Fibroblast of pulmonary artery (primary cell): ENCODE measurements around the gene NDRG2.
A peak's percentile ranks its signal among the peaks of the same experiment; 100 is the strongest.

Experiments used
- DNase-seq: peaks from one replicate; pipeline ENCODE4 v3.0.0-alpha.2; 2010; ENCODE audit warnings: low read depth
- H3K4me3 ChIP-seq: replicated peaks from 2 replicates; pipeline ENCODE4 v1.5.1; 2011; ENCODE audit warnings: low read depth, mild to moderate bottlenecking, control low read depth, low read length, moderate library complexity
- TF ChIP-seq, protein P1 (sequence below): IDR thresholded peaks from 2 replicates; pipeline ENCODE4 v1.5.1; 2011; ENCODE audit warnings: mild to moderate bottlenecking, control low read depth, low read length, inconsistent platforms; ENCODE audit errors: missing control alignments

Gene NDRG2

GRCh38 chr14:21024585-21025370 lies at the start of gene NDRG2:
Gene NDRG2, minus strand, starts transcription at chr14:21025061. Its CDS starts 1,746 bp downstream, at chr14:21023315.
- TF ChIP-seq, protein P1, sequence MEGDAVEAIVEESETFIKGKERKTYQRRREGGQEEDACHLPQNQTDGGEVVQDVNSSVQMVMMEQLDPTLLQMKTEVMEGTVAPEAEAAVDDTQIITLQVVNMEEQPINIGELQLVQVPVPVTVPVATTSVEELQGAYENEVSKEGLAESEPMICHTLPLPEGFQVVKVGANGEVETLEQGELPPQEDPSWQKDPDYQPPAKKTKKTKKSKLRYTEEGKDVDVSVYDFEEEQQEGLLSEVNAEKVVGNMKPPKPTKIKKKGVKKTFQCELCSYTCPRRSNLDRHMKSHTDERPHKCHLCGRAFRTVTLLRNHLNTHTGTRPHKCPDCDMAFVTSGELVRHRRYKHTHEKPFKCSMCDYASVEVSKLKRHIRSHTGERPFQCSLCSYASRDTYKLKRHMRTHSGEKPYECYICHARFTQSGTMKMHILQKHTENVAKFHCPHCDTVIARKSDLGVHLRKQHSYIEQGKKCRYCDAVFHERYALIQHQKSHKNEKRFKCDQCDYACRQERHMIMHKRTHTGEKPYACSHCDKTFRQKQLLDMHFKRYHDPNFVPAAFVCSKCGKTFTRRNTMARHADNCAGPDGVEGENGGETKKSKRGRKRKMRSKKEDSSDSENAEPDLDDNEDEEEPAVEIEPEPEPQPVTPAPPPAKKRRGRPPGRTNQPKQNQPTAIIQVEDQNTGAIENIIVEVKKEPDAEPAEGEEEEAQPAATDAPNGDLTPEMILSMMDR: no peak
- peak; percentile 40 for DNase-seq
- peak within 1 kb of the TSS; percentile 62 for H3K4me3 ChIP-seq

- TF ChIP-seq, protein P1: no peak
- H3K4me3 ChIP-seq: no peak overlapping the region
- no peak for DNase-seq
These were observed 49.1 kb upstream of the NDRG2 start for GRCh38 chr14:21073921-21074320.

DNA sequence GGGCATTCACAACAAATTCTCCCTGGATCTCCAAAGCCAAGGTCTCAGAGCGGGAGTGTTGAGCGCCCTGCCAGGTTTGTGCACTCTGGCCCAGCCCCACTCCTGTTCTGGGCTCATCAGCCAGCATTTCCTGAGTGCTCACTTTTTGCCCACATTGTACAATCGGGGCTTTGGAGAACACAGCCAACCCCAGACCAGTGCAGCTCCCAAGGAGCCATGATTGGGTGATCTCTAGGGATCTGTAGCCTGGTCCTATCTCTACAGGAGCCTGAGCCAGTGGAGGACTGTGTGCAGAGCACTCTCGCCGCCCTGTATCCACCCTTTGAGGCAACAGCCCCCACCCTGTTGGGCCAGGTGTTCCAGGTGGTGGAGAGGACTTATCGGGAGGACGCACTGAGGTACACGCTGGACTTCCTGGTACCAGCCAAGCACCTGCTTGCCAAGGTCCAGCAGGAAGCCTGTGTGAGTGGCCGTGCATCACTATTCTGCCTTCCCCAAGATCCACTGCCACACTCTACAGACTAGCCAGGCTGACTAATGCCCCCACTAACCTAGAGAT lies 48.0 kb upstream of the NDRG2 start:
- no peak overlapping the region for H3K4me3 ChIP-seq
- no peak for DNase-seq
- TF ChIP-seq, protein P1: no peak

- TF ChIP-seq, protein P1: peak; percentile 13
- H3K4me3 ChIP-seq: peak overlapping the region; percentile 83
- peak; percentile 76 for DNase-seq
These were observed 47.2 kb upstream of the NDRG2 start for GRCh38 chr14:21072031-21072473.

- H3K4me3 ChIP-seq: peak overlapping the region; percentile 83
- peak; percentile 92 for DNase-seq
- TF ChIP-seq, protein P1: no peak
These were observed 46.6 kb upstream of the NDRG2 start for GRCh38 chr14:21071225-21072030.

- TF ChIP-seq, protein P1: no peak
- peak overlapping the region; percentile 83 for H3K4me3 ChIP-seq
- peak; percentile 51 for DNase-seq
These were observed 45.9 kb upstream of the NDRG2 start for GRCh38 chr14:21070610-21071224.
